ENCODE data around the gene MBNL1. TPM values are rescaled to one million over a fixed set of nuclear protein-coding genes. Genes with fewer than 3 reads are reported as not detected.
A peak's percentile ranks its signal among the peaks of the same experiment; 100 is the strongest.

Gene MBNL1
- total RNA-seq, 1 donor from 2014 or later: 69.4 TPM

DNA sequence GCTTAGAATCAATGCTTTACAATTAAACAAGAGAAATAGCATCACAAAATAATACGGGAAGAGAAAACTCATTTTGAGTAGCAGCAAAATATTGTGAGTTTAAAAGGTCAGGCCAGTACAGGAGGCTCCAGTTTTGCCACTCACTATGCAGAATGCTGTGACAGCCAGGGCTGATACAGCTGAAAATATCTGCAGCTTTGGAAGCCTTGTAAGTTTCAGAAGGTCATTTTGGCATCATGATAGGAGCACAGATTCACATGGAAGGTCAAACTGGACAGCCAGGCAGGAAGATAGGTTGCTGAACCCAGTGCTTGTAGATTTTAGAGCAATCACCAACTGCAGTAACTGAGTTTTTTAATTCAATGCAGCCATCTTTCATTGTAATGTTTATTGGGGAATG is 14.1 kb downstream of the MBNL1 start:
- no peaks in the 10 kb centered on the region for H3K9me3 Mint-ChIP-seq
- H3K27ac Mint-ChIP-seq: no peak overlapping the region
- no peak for DNase-seq (ENCODE audit: extremely low spot score, unreplicated experiment)
- H3K27me3 Mint-ChIP-seq: no peaks in the 10 kb centered on the region
- H3K4me1 Mint-ChIP-seq (ENCODE audit: unreplicated experiment): peaks cover 45% of the 10 kb centered on the region
- no peak overlapping the region for H3K4me3 Mint-ChIP-seq
- H3K36me3 Mint-ChIP-seq: peaks cover 4% of the 10 kb centered on the region
- TF ChIP-seq, protein P1, sequence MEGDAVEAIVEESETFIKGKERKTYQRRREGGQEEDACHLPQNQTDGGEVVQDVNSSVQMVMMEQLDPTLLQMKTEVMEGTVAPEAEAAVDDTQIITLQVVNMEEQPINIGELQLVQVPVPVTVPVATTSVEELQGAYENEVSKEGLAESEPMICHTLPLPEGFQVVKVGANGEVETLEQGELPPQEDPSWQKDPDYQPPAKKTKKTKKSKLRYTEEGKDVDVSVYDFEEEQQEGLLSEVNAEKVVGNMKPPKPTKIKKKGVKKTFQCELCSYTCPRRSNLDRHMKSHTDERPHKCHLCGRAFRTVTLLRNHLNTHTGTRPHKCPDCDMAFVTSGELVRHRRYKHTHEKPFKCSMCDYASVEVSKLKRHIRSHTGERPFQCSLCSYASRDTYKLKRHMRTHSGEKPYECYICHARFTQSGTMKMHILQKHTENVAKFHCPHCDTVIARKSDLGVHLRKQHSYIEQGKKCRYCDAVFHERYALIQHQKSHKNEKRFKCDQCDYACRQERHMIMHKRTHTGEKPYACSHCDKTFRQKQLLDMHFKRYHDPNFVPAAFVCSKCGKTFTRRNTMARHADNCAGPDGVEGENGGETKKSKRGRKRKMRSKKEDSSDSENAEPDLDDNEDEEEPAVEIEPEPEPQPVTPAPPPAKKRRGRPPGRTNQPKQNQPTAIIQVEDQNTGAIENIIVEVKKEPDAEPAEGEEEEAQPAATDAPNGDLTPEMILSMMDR (conservative IDR thresholded peaks at IDR 0.05): no peak

DNA sequence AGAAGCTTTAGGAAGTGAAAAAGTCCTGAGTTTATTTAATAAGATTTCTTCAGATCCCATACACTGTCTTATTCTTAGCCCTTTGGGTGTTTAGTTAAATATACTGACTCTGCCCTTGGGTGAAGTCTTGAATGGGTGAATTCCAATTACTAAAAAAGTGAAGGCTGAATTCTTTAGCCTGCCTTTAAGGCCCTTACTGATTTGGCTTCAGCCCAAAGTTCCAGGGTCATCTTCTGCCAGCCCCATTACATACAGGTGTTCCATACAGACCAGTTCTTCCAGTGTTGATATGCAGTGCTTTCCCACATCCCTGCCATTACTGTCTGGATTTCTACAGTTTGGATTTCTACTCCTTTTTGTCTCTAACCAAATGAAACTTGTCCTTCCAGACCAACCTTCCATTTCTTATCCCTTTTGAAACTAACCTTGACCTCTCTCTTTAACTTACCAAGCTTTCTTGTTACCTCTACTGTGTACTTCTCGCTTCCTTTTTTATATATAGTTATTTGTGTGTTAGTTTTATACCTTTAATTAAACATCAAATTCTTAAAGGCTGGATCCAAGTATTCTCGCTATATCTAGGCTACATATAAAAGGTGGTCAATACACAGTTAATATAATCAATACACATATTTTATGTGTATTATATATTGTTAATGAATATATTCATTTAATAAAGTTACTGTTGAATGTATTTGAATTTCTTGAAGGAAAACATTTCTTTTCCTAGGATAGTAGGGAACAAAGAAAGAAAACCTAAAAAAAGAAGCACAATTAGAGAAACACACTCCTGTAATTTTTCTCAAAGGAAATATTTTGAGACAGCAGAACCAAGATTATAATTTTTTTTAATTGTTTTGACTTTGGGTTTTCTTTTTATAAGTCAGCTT is 15.0 kb downstream of the MBNL1 start:
- Mint-ChIP-seq H3K36me3 (peaks cover 4% of the 10 kb centered on the region), H3K4me3 (peak overlapping the region; percentile 31), H3K27me3 (no peaks in the 10 kb centered on the region), H3K9me3 (no peaks in the 10 kb centered on the region), H3K4me1 (ENCODE audit: unreplicated experiment) (peaks cover 48% of the 10 kb centered on the region), H3K27ac (no peak overlapping the region)
- DNase-seq (ENCODE audit: extremely low spot score, unreplicated experiment): no peak
- TF ChIP-seq, protein P1 (conservative IDR thresholded peaks at IDR 0.05): no peak

DNA sequence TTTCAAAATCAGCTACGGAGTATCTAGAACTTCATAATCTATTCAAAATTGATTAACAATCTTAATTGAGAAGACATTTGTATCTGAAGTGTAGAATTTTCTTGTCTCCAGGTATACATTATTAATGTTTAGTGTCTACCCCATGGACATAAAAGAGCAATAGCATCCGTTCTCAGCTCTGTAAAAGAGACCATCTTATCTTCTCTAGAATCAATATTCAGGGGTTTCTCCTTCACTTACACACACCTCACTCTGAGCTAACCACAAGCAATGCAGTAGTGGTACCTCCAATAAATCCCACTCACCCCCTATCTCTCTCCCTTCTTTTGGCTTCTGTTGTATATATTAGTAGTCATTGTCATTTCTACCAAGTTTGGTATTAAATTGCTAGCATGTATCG is 16.2 kb downstream of the MBNL1 start:
- no peak for DNase-seq (ENCODE audit: extremely low spot score, unreplicated experiment)
- TF ChIP-seq, protein P1 (conservative IDR thresholded peaks at IDR 0.05): no peak
- H3K9me3 Mint-ChIP-seq: no peaks in the 10 kb centered on the region
- H3K27ac Mint-ChIP-seq: no peak overlapping the region
- H3K36me3 Mint-ChIP-seq: peaks cover 4% of the 10 kb centered on the region
- no peak overlapping the region for H3K4me3 Mint-ChIP-seq
- no peaks in the 10 kb centered on the region for H3K27me3 Mint-ChIP-seq
- H3K4me1 Mint-ChIP-seq (ENCODE audit: unreplicated experiment): peaks cover 40% of the 10 kb centered on the region

DNA sequence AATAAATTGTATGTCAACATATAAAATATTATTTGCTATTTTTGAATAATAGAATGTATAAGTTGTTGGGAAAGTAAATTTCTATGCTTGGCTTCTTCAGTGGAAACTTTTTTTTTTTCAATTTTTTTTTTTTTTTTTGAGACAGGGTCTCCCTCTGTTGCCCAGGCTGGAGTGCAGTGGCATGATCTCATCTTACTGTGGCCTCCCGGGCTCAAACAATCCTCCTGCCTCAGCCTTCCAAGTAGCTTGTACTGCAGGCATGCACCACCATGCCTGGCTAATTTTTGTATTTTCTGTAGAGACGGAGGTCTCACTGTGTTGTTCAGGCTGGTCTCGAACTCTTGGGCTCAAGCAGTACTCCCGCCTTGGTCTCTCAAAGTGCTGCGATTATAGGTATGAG is 16.8 kb downstream of the MBNL1 start:
- no peaks in the 10 kb centered on the region for H3K9me3 Mint-ChIP-seq
- no peak overlapping the region for H3K4me3 Mint-ChIP-seq
- no peak for DNase-seq (ENCODE audit: extremely low spot score, unreplicated experiment)
- H3K27me3 Mint-ChIP-seq: no peaks in the 10 kb centered on the region
- no peak overlapping the region for H3K27ac Mint-ChIP-seq
- TF ChIP-seq, protein P1 (conservative IDR thresholded peaks at IDR 0.05): no peak
- H3K36me3 Mint-ChIP-seq: peaks cover 4% of the 10 kb centered on the region
- H3K4me1 Mint-ChIP-seq (ENCODE audit: unreplicated experiment): peaks cover 40% of the 10 kb centered on the region

DNA sequence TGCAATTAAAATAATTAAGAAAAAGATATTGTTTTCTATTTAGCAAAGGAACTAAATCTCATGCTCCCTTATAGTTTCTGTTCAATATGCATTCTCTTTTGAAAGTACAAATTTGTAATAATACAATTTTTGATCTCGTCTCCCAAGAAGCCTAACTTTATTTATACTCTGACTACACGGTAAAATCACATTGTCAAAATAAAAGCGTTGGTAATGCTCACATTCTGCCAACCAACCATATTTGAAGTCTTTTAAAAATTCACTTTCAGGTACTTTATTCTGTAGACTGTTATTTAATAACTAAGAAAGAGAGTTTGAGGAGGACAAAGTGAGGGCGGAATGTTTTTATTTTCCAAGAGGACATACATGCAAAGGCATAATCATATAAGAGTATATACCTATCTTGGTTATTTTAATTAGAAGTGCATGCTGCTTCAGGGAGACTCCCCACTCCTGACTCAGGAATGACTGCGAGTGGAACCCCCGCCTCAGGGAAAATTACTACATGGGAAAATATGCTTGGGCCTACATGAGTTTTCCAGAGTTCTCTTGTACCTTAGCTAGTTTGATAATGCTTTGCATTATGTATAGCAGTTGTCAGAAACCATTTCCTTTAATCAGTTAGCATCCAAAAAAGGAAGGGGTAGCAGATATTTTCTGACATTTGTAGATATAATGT is 19.3 kb downstream of the MBNL1 start:
- Mint-ChIP-seq H3K36me3 (peaks cover 4% of the 10 kb centered on the region), H3K27me3 (no peaks in the 10 kb centered on the region), H3K9me3 (no peaks in the 10 kb centered on the region), H3K4me1 (ENCODE audit: unreplicated experiment) (peaks cover 26% of the 10 kb centered on the region), H3K4me3 (no peak overlapping the region), H3K27ac (no peak overlapping the region)
- TF ChIP-seq, protein P1 (conservative IDR thresholded peaks at IDR 0.05): no peak
- no peak for DNase-seq (ENCODE audit: extremely low spot score, unreplicated experiment)

All from type B pancreatic cell (in vitro differentiated cells).